Measurements from ENCODE around the gene BTG4. TPM values are rescaled to one million over a fixed set of nuclear protein-coding genes. Genes with fewer than 3 reads are reported as not detected.

The BTG4 gene
- total RNA-seq, 4 donors from 2014 or later = not detected

DNA sequence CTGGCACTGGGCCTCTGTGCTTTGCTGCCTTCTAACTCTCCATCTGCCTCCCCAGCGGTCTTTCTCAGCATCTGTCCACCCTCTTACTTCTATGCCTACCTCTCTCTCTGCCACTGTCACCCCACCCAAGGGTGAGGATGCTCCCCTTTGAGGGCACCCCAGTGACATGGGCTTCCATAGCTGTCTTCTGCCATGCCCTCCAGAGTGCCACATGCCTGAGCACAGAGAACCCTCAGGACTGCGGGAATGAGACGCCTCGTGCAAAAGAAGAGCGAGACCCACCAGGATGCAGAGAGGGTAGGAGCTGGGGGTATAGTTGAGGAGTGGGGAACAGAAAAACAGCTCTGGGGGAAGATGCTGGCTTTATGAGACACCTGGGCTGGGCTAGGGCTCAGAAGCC is 64.3 kb downstream of the BTG4 start:
- Histone ChIP-seq H3K4me3 (no peak overlapping the region), H3K27me3 (peaks cover 25% of the 10 kb centered on the region), H3K4me1 (no peaks in the 10 kb centered on the region), H3K36me3 (no peaks in the 10 kb centered on the region), H3K9me3 (no peaks in the 10 kb centered on the region), H3K27ac (no peak overlapping the region)
- no peak for ATAC-seq
- no peak for TF ChIP-seq POLR2AphosphoS5 (IDR thresholded peaks at IDR 0.05)
- no peak for TF ChIP-seq POLR2A (IDR thresholded peaks at IDR 0.05)
- TF ChIP-seq, protein P1, sequence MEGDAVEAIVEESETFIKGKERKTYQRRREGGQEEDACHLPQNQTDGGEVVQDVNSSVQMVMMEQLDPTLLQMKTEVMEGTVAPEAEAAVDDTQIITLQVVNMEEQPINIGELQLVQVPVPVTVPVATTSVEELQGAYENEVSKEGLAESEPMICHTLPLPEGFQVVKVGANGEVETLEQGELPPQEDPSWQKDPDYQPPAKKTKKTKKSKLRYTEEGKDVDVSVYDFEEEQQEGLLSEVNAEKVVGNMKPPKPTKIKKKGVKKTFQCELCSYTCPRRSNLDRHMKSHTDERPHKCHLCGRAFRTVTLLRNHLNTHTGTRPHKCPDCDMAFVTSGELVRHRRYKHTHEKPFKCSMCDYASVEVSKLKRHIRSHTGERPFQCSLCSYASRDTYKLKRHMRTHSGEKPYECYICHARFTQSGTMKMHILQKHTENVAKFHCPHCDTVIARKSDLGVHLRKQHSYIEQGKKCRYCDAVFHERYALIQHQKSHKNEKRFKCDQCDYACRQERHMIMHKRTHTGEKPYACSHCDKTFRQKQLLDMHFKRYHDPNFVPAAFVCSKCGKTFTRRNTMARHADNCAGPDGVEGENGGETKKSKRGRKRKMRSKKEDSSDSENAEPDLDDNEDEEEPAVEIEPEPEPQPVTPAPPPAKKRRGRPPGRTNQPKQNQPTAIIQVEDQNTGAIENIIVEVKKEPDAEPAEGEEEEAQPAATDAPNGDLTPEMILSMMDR (IDR thresholded peaks at IDR 0.05) = no peak
- no peak for TF ChIP-seq EP300 (IDR thresholded peaks at IDR 0.05)
- 71 to 90% methylated on average over 1 of the region's 5 CpGs for WGBS, 2 donors (ENCODE audit: low coverage in 1 of 2)

DNA sequence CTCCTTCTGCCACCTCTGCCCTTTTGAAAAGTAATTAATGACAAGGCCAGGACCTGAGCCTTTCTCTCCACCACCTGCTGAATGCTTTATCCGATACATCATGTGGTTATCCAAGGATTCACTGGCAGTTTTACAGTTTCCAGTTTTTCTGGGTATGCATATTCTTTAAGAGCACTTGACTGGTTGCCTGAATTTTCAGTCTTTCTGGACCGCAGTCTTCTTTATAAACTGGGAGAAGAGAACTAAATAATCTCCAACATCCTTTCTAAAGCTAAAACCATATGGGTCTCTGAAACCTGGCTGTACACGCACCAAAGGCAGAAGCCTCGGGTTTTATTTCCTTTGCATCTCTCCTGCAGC is 65.1 kb downstream of the BTG4 start:
- ATAC-seq = no peak
- Histone ChIP-seq H3K4me1 (no peaks in the 10 kb centered on the region), H3K4me3 (no peak overlapping the region), H3K27ac (no peak overlapping the region), H3K27me3 (peaks cover 25% of the 10 kb centered on the region), H3K36me3 (no peaks in the 10 kb centered on the region), H3K9me3 (no peaks in the 10 kb centered on the region)
- WGBS, 2 donors (ENCODE audit: low coverage in 1 of 2) = 61 to 73% methylated on average over 3 to 4 of the region's 4 CpGs
- TF ChIP-seq, protein P1 (IDR thresholded peaks at IDR 0.05) = no peak
- no peak for TF ChIP-seq POLR2AphosphoS5 (IDR thresholded peaks at IDR 0.05)
- no peak for TF ChIP-seq EP300 (IDR thresholded peaks at IDR 0.05)
- no peak for TF ChIP-seq POLR2A (IDR thresholded peaks at IDR 0.05)

DNA sequence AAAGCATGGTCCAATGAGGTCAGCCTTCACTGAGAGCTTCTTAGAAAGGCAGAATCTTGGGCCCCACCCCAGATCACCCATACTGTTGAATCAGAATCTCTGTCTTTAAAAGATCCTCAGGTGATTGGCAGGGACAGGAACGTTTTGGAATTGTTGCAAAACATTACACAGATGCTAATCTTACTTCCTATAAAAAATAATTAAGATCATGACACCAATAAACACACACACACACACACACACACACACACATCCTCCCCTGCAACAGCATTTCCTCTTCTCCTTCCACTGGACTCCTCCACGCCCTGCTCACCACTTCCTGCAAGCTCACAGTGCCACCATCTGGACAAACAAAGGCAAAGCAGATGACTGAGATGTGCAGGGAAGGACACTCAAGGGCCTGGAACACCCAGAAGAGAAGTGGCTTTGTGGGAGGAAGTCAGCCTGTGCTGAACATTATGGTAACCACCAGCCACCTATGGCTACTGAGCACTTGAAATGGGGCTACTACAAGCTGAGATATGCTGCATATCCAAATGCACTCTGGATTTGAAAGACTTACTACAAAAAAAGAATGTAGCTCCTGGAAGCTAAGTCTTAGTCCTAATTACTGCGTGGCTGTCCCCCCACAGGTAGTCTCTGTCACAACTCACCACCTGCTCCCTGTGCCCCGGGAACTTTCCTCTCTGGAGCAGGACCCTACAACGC is 65.6 kb downstream of the BTG4 start:
- Histone ChIP-seq H3K9me3 (no peaks in the 10 kb centered on the region), H3K4me3 (no peak overlapping the region), H3K27me3 (peaks cover 22% of the 10 kb centered on the region), H3K27ac (no peak overlapping the region), H3K36me3 (no peaks in the 10 kb centered on the region), H3K4me1 (no peaks in the 10 kb centered on the region)
- 33 to 34% methylated on average over 5 of the region's 5 CpGs for WGBS, 2 donors (ENCODE audit: low coverage in 1 of 2)
- TF ChIP-seq, protein P1 (IDR thresholded peaks at IDR 0.05) = peak in 3 of 4 experiments; percentile 79 to 86 (median 84)
- no peak for TF ChIP-seq EP300 (IDR thresholded peaks at IDR 0.05)
- peak; percentile 88 for ATAC-seq

DNA sequence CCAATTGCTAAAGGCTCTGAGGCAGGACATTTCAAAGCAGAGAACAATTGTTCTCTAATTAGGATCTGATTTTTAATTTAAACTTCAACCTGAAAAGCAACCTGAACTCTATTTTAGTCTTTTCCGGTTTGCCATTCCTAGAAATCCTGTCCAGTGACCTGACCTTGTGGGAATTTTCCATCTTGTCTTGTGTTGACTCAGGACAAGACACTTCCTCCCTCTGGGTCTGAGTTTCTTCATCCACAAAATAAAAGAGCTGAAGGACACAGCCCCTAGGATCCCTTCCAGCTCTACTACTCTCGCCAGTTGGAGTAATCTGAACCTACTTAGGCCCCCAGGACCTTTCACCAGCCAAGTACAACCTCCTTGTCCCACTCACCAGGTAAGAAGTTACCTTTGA is 66.6 kb downstream of the BTG4 start:
- peak overlapping the region in 1 of 4 donors; percentile 19 for H3K27ac ChIP-seq
- 73 to 78% methylated on average over 1 to 2 of the region's 2 CpGs for WGBS, 2 donors (ENCODE audit: low coverage in 1 of 2)
- H3K4me1 ChIP-seq = no peaks in the 10 kb centered on the region
- TF ChIP-seq, protein P1 (IDR thresholded peaks at IDR 0.05) = no peak
- TF ChIP-seq POLR2A (IDR thresholded peaks at IDR 0.05) (no peak), POLR2AphosphoS5 (IDR thresholded peaks at IDR 0.05) (no peak), EP300 (IDR thresholded peaks at IDR 0.05) (no peak)
- no peak overlapping the region for H3K4me3 ChIP-seq
- no peak for ATAC-seq
- H3K27me3 ChIP-seq = peaks cover 12% of the 10 kb centered on the region
- H3K9me3 ChIP-seq = no peaks in the 10 kb centered on the region
- H3K36me3 ChIP-seq = no peaks in the 10 kb centered on the region

Small RNAs within 50 kb of the gene (small RNA-seq; reads per million reads assigned to genes)
- 0 to 0.51 (median 0.35) reads per million in 4 donors for gene MIR34B
- gene MIR34C = 0.51 to 1.2 (median 0.59) reads per million in 4 donors

Other genes starting within 250 kb of the BTG4 start
- 1 to 10 TPM; 1.5 to 3.8 (median 2.2) TPM for gene POU2AF3, start 213.8 kb downstream of the BTG4 start, total RNA-seq
- under 1 TPM in 1 of 4 donors, not detected in 3; 0.10 TPM for gene POU2AF1, start 133.1 kb downstream of the BTG4 start, total RNA-seq
- not detected for gene HOATZ, start 2.4 kb upstream of the BTG4 start, total RNA-seq
- gene LAYN, start 28.3 kb upstream of the BTG4 start, total RNA-seq = 10 to 100 TPM in 3 of 4 donors, 1 to 10 TPM in 1; 8.2 to 47.8 (median 37.2) TPM
- 10 to 100 TPM; 16.2 to 27.6 (median 20.9) TPM for gene SIK2, start 90.1 kb upstream of the BTG4 start, total RNA-seq

Measured in gastroesophageal sphincter (tissue), 4 donors.